Kidney capillary endothelial cell (primary cell): ENCODE results near the gene NOA1.
A peak's percentile ranks its signal among the peaks of the same experiment; 100 is the strongest.
"Not testable (repeated sequence)": the region's sequence is repeated elsewhere in the genome, so short reads cannot be mapped to it uniquely, and the experiment has no call there.

ENCODE experiments used
- DNase-seq: peaks from one replicate; pipeline ENCODE4 v3.0.0-alpha.2; 2018; ENCODE audit warnings: low spot score

NOA1 gene

DNA sequence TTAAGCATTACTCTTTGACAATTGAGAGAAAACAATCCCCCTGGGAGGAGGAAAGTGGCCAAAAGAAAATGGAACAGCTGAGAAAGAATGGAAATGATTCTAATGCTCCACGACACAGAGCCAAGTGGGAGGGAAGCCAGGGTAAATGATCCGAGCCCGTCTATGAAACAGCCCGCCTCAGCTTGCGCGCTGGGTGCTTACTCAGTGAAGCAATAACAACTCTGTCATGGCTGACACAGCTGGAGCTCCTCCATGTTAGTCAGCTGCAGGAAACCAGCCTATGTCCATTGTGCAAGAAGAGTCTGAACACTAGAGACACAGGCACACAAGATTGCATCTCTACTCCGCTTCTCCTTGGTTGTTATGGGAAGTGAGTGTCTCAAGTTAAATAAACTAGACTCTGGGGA lies 19.3 kb downstream of the NOA1 start:
- no peak for DNase-seq

- DNase-seq: no peak
Observed at GRCh38 chr4:56953680-56954520, 23.5 kb downstream of the NOA1 start.

GRCh38 chr4:56941403-56941802 lies 36.0 kb downstream of the NOA1 start:
- DNase-seq: no peak

DNA sequence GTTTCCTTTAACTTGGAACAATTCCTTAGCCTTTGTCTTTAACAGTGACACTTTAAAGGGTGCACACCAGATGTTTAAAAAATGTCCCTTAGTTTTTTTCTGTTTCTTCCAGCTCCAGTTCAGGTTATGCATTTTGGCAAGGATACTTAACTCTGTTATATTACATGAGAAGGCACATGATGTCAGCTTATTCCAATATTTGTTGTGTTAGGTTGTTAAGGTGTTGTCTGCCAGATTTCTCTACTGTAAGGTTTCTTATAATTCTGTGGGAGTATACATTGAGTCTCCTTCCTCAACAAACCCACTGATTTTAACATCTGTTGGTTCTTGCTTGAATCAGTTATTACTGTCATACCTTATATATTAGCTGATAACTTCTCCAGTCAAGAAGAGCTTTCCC lies 36.4 kb downstream of the NOA1 start:
- DNase-seq: no peak

- no peak for DNase-seq
Observed at GRCh38 chr4:56940403-56940802, 37.0 kb downstream of the NOA1 start.

- not testable (repeated sequence) for DNase-seq
Observed at GRCh38 chr4:56939826-56940225, 37.6 kb downstream of the NOA1 start.

- peak; percentile 63 for DNase-seq
Observed at GRCh38 chr4:56937262-56937661, 40.1 kb downstream of the NOA1 start.

- DNase-seq: no peak
Observed at GRCh38 chr4:56931924-56932323, 45.5 kb downstream of the NOA1 start.

DNA sequence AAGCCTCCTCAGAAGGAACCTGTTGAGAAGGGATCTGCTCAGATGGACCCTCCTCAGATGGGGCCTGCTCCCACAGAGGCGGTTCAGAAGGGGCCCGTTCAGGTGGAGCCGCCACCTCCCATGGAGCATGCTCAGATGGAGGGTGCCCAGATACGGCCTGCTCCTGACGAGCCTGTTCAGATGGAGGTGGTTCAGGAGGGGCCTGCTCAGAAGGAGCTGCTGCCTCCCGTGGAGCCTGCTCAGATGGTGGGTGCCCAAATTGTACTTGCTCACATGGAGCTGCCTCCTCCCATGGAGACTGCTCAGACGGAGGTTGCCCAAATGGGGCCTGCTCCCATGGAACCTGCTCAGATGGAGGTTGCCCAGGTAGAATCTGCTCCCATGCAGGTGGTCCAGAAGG lies 46.8 kb downstream of the NOA1 start:
- DNase-seq: no peak

DNA sequence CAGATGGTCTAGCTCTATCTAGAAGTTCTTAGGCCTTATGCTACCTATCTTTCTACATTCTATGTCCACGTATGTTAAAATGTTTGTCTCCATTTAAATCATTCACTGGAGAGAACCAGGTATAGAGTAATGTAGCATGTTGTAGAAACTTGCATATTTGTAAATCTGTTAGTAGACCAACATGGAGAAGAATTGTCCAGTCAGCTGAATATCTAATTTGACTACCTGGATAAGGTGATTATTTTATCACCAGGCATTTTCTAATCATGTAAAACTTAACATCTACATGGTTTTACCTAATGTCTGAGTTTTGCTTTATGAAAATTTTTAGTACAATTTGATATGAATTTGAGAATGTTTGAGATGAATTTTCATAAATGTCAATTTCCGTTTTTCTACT lies 50.2 kb downstream of the NOA1 start:
- no peak for DNase-seq

- DNase-seq: not testable (repeated sequence)
Observed at GRCh38 chr4:56914977-56915376, 62.4 kb downstream of the NOA1 start.

DNA sequence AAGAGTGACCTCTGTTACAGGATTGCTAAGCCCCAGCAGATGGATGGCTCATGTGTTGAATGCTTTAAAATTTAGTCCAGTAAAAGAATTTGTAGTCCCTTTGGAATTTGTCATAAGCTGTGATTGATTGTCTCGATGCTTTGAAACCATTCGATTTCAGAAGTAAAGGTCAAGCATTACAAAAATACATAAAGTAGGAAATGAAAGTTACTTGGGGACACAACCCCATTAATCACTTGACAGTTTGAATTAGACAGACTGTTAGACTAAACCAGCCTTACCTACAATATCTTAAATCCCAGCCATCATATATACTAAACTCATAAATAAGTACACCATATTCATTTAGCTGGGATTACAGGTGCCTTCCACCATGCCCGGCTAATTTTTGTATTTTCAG lies 63.1 kb downstream of the NOA1 start:
- DNase-seq: no peak
